CD4-positive, alpha-beta T cell treated with Interferon gamma for 1 hour (primary cell): Measurements from ENCODE around the gene ANKRD13D.

Experiments used
- DNase-seq: peaks from one replicate; pipeline ENCODE4 v3.0.0-alpha.2; 2020

Gene ANKRD13D

DNA sequence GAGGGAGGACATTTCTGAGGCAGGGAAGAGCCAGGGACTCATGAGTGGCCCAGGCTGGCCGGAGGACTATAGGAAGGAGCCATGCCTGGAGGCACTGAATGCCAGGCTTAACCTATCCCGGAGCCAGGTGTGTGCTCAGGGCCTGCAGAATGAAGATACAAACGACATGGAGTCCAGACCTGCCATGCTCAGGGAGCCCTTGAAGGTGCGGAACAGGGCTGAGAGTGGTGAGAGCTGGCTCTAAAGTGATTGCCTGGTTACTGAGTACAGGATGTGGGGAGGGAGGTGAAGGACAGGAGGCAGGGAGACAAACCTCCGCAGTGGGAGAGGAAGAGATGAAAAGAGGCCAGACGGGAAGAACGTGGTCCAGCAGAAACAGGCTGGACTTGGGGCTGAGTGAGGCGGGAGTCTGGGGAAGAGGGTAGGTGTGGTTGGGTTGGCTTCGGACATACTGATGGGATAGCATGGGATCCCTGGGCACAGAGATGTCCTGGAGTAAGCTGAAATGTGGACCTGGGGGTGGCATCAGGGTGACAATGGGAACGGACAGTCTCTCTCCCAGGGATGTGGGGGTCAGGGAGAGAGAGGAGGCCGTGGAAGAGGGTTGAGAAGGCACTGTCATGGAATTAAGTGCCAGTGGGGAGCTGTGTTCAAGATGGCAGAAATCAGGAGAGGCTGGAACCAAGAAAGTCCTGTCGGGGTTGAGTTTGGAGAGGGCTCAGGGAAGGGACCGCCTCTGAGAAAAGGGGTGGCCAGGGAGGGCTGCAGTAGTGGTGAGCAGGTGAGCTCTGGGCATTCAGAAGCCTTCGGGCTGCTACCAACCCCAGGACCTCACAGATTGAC is 1.5 kb upstream of the ANKRD13D start:
- no peak for DNase-seq

DNA sequence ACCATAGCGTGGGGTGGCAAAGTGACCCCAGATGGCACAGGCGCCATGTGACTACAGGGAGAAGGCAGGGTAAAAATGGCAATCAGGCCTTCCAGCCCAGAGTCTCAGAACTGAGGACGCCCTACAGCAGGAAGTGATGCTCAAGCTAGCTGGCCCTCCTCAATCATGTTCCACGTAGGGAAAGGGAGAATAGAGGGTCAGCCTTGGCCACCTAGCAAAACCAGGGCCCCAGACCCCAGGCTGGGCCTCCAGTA is 978 bp upstream of the ANKRD13D start:
- no peak for DNase-seq

- DNase-seq, result peak; percentile 90
These were observed 464 bp upstream of the ANKRD13D start for GRCh38 chr11:67288452-67289225.

- DNase-seq, result no peak
These were observed 762 bp downstream of the ANKRD13D start for GRCh38 chr11:67289651-67290479.

GRCh38 chr11:67290801-67291200 is 1.7 kb downstream of the ANKRD13D start:
- no peak for DNase-seq

DNA sequence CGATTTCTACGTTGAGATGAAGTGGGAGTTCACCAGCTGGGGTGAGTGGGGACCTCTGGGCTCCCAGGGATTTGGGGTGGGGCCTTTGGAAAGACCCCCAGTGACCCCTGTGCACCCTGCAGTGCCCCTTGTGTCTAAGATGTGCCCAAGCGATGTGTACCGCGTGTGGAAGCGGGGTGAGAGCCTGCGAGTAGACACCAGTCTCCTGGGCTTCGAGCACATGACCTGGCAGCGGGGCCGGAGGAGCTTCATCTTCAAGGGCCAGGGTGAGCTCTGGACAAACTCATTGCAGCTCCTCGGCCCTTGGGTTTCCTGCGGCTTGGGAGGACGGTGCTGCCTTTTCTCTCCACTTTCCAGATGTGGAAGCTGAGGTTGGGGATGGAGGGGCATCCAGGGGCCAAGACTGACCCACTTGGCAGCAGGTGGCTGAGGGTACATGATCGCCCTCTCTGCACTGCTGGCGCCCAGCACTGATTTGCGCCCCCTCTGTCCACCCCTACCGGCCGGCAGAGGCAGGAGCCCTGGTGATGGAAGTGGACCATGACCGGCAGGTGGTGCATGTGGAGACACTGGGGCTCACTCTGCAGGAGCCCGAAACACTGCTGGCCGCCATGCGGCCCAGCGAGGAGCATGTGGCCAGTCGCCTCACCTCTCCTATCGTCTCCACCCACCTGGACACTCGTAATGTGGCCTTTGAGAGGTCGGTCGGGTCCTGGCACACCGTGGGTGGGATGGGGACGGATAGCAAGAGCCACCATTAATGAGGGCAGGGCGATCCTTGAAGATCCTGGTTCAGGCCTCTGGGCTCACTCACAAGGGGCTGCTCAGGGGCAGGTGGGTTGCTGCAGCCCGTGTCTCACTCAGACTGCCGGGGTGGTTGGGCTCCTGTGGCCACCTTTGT is 2.6 kb downstream of the ANKRD13D start:
- no peak for DNase-seq

DNA sequence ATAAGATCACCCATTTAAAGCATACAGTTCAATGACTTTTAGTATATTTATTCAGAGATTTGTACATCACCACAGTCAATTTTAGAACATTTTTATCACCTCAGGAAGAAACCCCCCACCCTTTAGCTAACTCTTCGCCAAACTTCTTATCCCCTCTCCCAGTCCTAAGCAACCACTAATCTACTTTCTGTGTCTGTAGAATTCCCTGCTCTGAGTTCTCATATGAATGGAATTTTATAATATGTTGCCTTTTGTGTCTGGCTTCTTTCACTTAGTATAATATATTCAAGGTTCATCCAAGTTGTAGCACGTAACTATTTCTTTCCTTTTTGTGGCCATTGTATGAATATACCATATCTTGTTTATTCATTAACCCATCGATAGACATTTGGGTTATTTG is 3.6 kb downstream of the ANKRD13D start:
- DNase-seq, result no peak

DNA sequence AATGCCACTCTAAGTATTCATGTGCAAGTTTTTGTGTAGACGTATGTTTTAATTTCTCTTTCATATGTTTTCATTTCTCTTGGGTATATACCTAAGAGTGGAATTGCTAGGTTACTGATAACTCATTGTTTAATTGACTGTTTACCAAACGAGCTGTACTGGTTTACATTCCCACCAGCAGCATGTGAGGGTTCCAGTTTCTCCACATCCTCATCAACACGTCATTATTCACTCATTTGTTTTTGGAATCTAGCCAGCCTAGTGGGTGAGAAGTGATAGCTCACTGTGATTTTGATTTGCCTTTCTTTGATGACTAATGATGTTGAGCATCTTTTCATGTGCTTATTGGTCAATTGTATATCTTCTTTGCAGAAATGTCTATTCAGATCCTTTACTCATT is 4.0 kb downstream of the ANKRD13D start:
- no peak for DNase-seq

- no peak for DNase-seq
These were observed 6.7 kb downstream of the ANKRD13D start for GRCh38 chr11:67295846-67296245.

DNA sequence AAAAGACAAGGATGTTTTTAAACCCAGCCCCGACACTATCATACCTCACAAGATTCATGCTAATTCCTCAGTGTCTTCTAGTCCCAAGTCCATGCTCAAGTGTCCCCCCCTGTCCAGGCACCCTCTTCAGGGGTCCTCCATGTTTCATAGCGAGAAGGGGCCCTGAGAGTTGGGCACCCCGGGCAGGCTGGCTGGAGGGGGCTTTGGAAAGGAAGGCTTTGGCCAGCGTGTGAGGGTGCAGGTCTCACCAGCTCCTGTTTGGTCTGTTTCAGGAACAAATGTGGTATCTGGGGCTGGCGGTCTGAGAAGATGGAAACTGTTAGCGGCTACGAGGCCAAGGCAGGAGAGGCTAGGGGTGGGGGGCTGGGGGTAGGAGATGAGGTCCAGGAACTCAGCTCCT is 9.7 kb downstream of the ANKRD13D start:
- no peak for DNase-seq

DNA sequence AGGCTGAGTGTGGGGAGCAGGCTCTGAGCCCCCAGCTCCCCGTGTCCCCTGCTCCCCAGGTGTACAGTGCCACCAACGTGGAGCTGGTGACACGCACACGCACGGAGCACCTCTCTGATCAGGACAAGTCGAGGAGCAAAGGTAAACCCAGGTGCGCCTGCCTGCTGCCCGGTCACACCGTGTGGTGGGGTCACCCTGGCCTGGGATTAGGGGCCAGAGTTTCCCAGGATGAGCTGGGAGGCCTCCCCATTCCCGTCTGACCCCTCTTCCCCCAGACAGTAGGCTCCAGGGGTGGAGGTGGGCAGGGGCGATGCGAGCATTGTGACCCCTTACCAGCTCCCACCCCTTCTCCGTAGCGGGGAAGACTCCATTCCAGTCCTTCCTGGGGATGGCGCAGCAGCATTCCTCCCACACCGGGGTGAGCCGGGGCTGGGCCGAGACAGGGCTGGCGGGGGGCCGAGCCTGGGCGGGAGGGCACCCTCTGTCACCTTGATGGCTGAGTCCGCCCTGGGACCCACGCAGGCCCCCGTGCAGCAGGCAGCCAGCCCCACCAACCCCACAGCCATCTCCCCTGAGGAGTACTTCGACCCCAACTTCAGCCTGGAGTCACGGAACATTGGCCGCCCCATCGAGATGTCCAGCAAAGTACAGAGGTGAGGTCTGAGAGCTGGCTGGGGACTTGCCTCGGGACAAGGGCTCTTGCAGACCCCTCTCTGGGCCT is 10.5 kb downstream of the ANKRD13D start:
- no peak for DNase-seq

GRCh38 chr11:67300256-67300755 is 11.2 kb downstream of the ANKRD13D start:
- DNase-seq, result no peak

GRCh38 chr11:67300756-67301312 is 11.7 kb downstream of the ANKRD13D start:
- no peak for DNase-seq

GRCh38 chr11:67301313-67301921 is 12.3 kb downstream of the ANKRD13D start:
- no peak for DNase-seq

DNA sequence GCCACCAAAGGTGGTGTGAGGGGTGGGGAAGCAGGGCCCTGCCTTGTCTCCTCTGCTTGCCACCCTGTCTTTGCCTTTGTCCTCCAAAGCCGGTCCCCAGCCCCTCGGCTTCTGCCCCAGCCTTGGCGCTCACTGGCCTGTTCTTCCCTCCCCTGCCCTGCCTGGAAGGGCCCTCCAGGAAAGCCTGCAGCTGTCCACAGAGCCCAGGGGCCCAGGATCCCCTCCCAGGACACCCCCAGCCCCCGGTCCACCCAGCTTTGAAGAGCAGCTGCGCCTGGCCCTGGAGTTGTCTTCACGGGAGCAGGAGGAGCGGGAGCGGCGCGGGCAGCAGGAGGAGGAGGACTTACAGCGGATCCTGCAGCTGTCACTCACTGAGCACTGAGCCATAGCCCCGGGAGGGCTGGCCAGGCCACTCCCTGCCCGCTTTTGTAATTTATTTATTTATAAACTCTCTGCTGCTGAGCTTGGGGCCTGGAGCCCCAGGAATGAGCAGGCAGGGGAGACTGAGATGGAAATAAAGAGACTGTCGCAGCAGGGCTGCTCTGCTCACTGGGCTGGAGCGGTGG is 12.9 kb downstream of the ANKRD13D start:
- DNase-seq, result no peak

DNA sequence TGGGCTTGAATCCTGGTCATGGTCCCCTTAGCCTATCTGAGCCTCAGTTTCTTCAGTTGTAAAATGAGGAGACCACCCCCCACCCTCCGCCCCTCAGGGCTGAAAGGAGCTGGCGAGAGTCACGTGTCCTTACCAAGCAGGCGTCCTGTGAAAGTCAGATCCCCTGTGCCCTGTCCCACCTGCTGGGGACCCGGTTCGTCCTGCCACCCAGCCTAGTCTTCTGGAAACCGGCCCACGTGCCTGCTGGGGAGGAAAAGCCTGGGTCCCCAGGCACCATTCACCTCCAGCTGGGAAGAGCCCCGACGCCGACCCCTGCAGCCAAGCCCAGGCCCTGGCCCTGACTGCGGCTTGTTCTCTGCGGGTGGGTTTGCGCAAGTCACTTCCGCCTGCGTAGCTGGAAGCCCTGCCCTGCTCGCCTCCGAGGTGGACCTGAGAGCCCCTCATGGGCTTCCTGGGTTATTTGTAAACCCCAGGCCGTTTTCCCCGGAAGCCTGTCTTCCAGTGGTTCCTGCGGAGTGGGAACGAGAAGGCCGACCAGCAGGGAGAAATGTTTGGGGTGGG is 13.5 kb downstream of the ANKRD13D start:
- DNase-seq, result peak; percentile 26

- DNase-seq, result peak; percentile 37
These were observed 14.2 kb downstream of the ANKRD13D start, which contains the start of gene SSH3 for GRCh38 chr11:67303132-67303834. Gene SSH3, plus strand, starts transcription at chr11:67303530. Its CDS starts 96 bp downstream, at chr11:67303626.

GRCh38 chr11:67303835-67304411 is 14.8 kb downstream of the ANKRD13D start:
- no peak for DNase-seq
